ENCODE results near the gene PSG2.
"Not testable (repeated sequence)": the region's sequence is repeated elsewhere in the genome, so short reads cannot be mapped to it uniquely, and the experiment has no call there.

PSG2 gene

DNA sequence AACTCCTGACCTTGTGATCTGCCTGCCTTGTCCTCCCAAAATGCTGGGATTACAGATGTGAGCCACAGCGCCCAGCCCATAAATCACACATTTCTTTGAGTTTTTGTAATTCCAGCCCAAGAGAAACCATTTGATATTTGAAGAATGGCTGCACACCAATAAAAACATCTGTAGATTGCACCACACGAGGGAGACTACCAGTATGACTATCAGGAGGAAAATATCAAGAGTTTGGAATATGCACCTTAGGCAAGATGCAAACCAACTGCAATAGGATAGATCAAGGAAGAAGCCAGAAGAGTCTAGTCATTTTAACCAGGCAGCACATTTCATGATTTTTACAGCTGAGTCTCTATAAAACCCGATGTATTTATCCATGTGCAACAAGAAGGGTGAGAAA is 20.1 kb downstream of the PSG2 start:
- not testable (repeated sequence) for DNase-seq

DNA sequence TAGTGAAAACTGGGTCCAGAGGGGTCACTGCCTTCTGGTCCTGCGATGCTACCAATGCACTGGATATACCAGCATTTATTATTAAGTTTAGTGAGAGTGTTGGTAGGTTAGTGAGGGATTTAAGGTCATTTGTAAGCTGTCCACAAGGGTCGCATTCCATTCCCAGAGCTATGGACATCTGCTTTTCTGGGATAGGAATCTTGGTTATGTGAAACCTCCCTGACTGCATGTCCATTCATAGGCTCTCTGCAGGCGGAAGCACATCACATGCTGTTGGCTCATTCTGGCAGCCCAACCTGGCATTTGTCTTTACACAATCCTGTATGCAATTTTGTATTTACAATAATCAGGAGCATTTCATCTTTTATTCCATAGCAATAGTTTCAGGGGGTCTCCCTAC is 21.2 kb downstream of the PSG2 start:
- not testable (repeated sequence) for DNase-seq

DNA sequence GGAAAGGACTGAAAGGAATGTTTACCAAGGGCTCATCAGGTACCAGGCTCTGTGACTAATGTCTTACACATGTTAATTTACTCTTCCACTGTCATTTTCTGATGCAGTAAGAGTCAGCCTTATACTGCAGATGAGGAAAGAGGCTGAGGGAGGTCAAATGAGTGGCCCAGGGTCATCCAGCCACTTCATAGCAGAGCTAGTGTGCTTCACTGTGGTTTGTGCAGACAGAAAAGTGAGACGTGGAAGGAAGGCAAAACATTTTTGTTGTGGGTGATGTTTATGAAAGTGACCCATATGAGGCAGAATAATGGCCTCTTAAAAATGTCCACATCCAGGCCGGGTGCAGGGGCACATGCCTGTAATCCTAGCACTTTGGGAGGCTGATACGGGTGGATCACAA is 22.2 kb downstream of the PSG2 start:
- not testable (repeated sequence) for DNase-seq

DNA sequence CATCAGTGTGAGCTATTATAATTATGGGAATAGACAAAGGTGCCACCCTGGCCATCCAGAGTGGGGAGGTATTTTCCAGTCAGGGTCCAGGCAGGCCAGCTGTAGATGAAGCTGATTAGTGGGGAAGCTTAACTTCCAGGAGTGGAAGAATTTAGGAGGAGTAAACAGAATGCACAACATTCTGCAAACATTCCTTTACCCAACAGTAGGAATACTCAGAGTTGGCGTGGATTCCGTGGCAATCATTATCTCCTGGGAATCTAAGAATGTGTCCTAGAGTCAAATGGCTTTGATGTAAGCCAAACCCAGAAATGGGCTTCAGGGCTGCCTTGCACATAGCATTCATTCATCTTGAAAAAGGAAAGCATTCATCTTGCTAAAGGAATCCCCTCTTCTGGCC is 23.0 kb downstream of the PSG2 start:
- DNase-seq: not testable (repeated sequence)

DNA sequence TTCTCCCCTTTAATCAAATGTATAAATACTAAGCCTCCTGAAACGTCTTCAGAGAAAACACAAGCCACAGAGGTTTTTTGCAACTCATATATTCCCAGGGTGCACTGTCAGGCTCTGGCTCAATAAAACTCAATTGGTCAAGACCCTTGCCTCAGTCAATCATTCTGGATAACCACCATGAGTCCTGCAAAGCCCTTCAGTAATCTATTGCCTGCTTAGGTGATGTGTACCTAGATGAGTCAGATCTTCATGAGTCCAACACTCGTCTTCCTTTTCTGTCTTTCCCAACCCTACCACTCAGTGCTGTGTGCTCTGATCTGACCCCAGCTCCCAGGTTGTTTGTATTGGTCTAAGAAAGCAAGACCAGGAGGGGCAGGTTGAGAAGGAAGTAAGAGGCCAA is 24.1 kb downstream of the PSG2 start:
- DNase-seq: not testable (repeated sequence)

DNA sequence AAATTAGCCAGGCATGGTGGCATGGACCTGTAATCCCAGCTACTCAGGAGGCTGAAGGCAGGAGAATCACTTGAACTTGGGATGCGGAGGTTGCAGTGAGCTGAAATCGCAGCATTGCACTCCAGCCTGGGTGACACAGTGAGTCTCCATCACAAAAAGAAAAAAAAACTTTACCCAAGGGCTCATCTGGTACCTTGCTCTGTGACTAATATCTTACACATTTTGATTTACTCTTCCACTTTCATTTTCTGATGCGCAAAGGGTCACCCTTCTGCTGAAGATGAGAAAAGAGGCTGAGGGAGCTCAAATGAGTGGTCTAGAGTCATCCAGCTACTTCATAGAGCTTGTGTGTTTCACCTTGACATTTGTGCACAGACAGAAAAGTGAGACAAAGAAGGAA is 34.5 kb downstream of the PSG2 start:
- not testable (repeated sequence) for DNase-seq

DNA sequence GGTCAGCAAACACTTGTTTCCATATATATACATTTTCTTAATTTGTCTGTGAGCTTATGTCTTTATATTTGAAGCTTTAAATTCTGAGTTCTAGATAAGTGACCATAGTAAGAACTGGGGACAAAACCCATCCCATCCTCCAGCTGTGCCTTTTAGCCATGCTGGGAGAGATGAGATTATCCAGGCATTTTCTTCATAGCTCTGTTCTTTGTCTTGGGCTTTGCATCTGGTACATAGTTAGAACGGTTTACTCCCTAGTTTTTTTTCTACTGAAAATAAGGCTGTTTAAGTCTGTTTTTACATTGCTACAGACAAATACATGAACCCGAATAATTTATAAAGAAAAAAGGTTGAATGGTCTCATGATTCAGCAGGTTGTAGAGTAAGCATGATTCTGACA is 35.9 kb downstream of the PSG2 start:
- DNase-seq: not testable (repeated sequence)

DNA sequence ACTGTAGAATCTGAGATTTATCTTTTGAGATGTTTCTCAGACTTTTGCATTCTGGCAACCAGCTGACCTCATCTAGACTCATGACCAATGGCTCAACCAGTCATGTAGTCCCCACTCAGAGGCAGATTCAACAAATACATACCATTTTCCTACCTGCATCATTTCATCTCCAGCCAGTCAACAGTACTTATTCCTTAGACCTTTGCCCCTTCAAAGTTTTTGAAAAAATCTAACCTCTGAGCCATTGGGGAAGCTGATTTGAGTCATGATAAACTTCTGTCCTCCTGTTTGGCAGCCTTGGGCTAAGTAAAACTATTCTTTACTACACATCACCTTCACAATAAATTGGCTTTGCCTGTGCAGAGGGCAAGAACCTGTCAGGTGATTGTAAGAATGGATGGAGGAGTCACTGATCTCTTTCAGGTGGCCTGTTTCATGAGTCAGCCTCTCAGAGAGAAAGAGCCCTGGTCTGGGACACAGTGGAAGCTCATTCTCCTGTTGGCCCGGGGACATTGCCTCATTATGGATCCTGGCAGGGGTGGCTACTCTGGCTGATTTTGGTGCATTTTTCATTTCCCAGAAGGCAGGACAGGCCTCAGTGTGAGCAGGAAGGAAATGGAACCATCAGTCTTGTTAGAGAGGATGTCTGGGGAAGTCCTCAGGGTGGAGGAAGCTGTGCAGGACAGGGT is 38.9 kb downstream of the PSG2 start:
- not testable (repeated sequence) for DNase-seq

DNA sequence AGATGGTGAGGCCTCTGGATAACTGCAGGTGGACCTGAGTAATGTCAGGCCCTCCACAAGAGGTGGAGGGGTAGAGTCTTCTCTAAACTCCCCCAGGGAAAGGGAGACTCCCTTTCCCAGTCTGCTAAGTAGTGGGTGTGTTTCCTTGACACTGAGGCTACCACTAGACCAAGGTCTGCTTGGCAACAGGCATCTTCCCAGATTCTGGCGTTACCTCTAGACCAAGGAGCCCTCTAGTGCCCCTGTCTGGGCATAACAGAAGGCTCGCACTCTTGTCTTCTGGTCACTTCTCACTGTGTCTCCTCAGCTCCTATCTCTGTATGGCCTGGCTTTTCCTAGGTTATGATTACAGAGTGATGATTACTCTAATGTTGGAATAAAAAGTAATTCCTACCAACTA is 50.9 kb downstream of the PSG2 start:
- DNase-seq: not testable (repeated sequence)

DNA sequence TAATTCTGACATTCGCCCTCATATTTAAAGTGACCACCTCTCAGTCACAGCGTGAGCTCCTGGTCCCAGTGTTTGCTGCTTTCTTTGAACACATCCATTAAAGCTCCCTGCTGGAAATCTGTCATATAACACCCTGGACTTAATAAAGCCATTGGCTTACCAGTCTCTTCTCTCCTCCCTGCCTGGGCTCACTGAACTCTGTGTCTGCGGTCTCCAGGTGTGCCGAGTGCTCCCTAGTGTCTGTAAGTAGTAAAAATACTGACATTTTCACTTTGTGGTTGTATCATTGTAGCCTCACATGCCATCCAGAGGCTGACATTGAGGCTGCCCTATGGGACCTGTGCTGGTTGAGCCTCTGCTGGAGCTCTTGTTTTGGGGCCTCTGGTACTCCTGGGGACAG is 53.6 kb downstream of the PSG2 start:
- DNase-seq: no peak

DNA sequence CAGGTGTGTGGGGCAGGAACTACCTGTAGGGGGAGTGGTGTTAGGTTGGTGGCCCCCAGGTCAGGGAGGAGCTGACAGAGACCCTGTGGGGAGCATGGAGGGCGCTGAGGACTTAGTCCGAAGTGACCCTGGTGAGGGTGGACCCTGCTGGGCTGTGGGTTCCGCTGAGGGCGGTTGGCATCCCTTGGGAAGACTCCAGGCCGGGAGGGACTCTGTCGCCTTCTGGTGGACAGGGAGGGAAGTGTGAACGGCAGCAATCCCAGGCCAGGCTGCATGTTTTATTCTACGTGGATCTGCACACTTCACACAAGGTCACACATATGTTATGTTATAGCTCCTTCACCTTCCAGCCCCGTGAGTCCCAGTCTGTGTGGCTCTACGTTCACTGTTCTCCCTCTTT is 54.5 kb downstream of the PSG2 start:
- not testable (repeated sequence) for DNase-seq

DNA sequence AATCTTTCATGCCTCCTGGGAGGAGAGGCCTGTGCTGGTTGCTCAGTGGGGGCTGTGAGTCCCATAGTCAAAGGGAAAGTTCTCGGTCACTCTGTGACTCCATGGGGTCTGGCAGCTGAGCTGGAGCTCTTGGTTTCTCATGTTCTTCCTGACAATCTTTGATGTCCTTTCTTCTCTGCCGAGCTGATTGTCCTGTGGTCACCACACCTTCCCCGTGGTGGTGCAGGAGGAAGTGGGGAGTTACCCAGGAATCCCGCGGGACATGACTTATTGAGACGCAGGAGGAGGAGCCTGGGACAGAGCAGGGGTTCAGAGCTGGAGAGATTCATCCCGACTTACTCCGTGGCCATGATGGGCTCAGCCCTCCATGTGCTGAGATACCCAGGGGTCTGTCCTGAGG is 55.4 kb downstream of the PSG2 start:
- DNase-seq: not testable (repeated sequence)

DNA sequence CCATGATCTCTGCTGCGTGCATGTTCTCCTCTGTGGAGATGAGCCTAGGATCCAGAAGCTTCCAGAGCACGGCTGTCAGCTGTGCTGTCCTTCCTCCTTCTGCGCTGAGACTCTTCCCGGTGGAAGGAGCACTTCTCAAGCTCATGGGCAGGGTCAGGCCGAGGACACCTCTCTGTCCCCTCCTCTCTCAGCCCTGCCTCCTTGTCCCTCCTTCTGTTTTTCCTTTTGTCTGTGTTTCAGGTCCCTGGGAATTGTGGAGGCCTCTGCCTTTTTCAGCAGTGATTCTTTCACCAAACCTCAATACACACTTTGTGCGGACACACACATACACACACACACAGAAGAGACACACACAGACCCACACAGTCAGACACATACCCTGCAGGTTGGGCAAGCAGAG is 56.1 kb downstream of the PSG2 start, which contains the start of gene PSG11:
Gene PSG11, minus strand, starts transcription at position 101 of the 400 bp plus-strand sequence. Its CDS starts 97 bp downstream, at position 4.
- not testable (repeated sequence) for DNase-seq

DNA sequence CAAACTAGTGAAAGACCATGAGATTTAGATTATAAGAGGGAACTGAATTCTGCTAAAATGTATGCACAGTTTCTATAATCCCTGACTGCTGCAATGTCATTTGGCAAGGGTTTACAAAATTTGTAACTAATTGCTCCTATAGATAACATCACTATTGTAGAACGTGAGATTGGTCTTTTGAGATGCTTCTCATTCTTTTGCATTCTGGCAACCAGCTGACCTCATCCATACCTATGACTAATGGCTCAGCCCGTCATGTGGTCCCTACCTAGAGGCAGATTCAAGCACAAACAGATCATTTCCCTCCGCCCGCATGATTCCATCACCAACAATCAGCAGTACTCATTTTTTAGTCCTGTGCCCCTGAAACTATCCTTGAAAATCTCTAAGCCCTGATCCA is 60.4 kb downstream of the PSG2 start:
- DNase-seq: not testable (repeated sequence)

DNA sequence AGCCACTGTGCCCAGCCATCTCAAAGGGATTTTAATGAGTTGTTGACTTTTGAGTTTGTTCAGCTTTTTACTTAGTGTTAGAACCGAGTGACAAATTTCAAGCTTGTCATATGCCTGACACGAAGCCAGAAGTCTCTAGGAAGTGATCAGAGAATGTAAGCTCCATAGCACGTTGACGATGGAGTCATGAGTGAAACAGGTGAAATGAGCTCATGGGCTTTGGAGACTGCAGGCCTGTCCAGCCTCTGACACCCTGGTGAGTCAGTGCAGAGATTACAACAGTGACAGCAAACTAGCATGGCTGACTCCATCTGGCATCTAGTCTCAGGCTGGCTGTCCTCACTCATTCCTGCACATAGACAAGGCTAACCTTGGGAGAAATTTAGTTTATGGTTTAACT is 60.9 kb downstream of the PSG2 start:
- not testable (repeated sequence) for DNase-seq

DNA sequence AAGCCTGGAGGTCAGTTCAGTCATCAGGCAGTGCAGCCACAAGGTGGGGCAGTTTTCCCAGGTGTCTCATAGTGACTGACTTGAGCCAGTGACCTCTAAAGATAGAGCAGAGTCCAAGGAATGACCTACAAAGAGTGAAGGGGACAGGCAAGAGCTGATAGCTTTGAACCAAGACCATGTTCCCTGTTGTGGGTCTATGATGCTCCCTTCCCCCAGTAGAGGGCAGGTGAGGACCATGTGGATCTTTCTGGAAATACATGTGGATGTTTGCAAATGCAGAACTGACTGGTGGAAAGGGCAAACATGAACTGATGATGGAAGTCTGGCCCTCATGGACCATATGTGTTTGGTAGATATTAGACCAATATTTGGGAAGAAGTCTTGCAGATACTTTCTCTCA is 62.9 kb downstream of the PSG2 start:
- not testable (repeated sequence) for DNase-seq

Measured in activated naive CD4-positive, alpha-beta T cell treated with anti-CD3 and anti-CD28 coated beads, Interleukin-2, amount 50 U/mL, for 16 hours (primary cell).